Adipocyte (in vitro differentiated cells): ENCODE results near the gene LNX2.

Experiments used
- DNase-seq: peaks from one replicate; pipeline ENCODE4 v3.0.0-alpha.2; 2015; ENCODE audit warnings: low read depth
- H3K27me3 ChIP-seq: replicated peaks from 2 replicates; pipeline ENCODE4 v1.7.0; 2013; ENCODE audit warnings: mild to moderate bottlenecking, low read length, moderate library complexity; ENCODE audit not compliant: control insufficient read depth, insufficient read depth
- H3K36me3 ChIP-seq: 2 replicates; pipeline ENCODE4 v1.7.0; 2013; ENCODE audit warnings: low read length, mild to moderate bottlenecking, moderate library complexity; ENCODE audit not compliant: control insufficient read depth, insufficient read depth, severe bottlenecking
- H3K4me1 ChIP-seq: 2 replicates; pipeline ENCODE4 v1.7.0; 2013; ENCODE audit warnings: mild to moderate bottlenecking, low read length, moderate library complexity; ENCODE audit not compliant: control insufficient read depth, insufficient read depth
- H3K4me3 ChIP-seq: 2 replicates; pipeline ENCODE4 v1.7.0; 2013; ENCODE audit warnings: mild to moderate bottlenecking, low read length, moderate library complexity
- H3K9ac ChIP-seq: 2 replicates; pipeline ENCODE4 v1.7.0; 2013; ENCODE audit warnings: mild to moderate bottlenecking, low read length, moderate library complexity
- H3K9me3 ChIP-seq: 2 replicates; pipeline ENCODE4 v1.7.0; 2013; ENCODE audit warnings: mild to moderate bottlenecking, low read length, moderate library complexity; ENCODE audit not compliant: control insufficient read depth

The LNX2 gene

GRCh38 chr13:27620377-27621115 is at the start of gene LNX2:
Gene LNX2 (minus strand): TSS chr13:27620529. CDS start chr13:27581703, 38,826 bp downstream.
- Histone ChIP-seq H3K4me1 (peaks cover 39% of the 10 kb centered on the region), H3K27me3 (no peaks in the 10 kb centered on the region), H3K9ac (peak within 1 kb of the TSS; percentile 97), H3K4me3 (peak within 1 kb of the TSS; percentile 98), H3K9me3 (no peaks in the 10 kb centered on the region), H3K36me3 (no peaks in the 10 kb centered on the region)
- DNase-seq = peak; percentile 99

- Histone ChIP-seq H3K36me3 (peaks cover 19% of the 10 kb centered on the region), H3K27me3 (no peaks in the 10 kb centered on the region), H3K4me1 (peaks cover 10% of the 10 kb centered on the region), H3K4me3 (no peak overlapping the region), H3K9ac (no peak overlapping the region), H3K9me3 (no peaks in the 10 kb centered on the region)
- DNase-seq = no peak
Measured at GRCh38 chr13:27667946-27668345, 47.6 kb upstream of the LNX2 start.

- no peaks in the 10 kb centered on the region for H3K9me3 ChIP-seq
- H3K36me3 ChIP-seq = peaks cover 19% of the 10 kb centered on the region
- no peak for DNase-seq
- H3K27me3 ChIP-seq = no peaks in the 10 kb centered on the region
- H3K9ac ChIP-seq = no peak overlapping the region
- no peak overlapping the region for H3K4me3 ChIP-seq
- peaks cover 10% of the 10 kb centered on the region for H3K4me1 ChIP-seq
Measured at GRCh38 chr13:27666951-27667350, 46.6 kb upstream of the LNX2 start.

GRCh38 chr13:27665761-27666160 is 45.4 kb upstream of the LNX2 start:
- no peaks in the 10 kb centered on the region for H3K9me3 ChIP-seq
- DNase-seq = no peak
- no peaks in the 10 kb centered on the region for H3K27me3 ChIP-seq
- H3K9ac ChIP-seq = no peak overlapping the region
- H3K4me3 ChIP-seq = no peak overlapping the region
- peaks cover 19% of the 10 kb centered on the region for H3K36me3 ChIP-seq
- H3K4me1 ChIP-seq = peaks cover 10% of the 10 kb centered on the region

- DNase-seq = peak; percentile 19
- peaks cover 21% of the 10 kb centered on the region for H3K36me3 ChIP-seq
Measured at GRCh38 chr13:27665333-27665732, 45.0 kb upstream of the LNX2 start.

GRCh38 chr13:27663947-27664346 is 43.6 kb upstream of the LNX2 start:
- Histone ChIP-seq H3K4me3 (no peak overlapping the region), H3K9ac (no peak overlapping the region)
- DNase-seq = no peak

More at GRCh38 chr13:27665333-27665732, 45.0 kb upstream of the LNX2 start:
- Histone ChIP-seq H3K4me1 (peaks cover 10% of the 10 kb centered on the region), H3K9ac (no peak overlapping the region), H3K9me3 (no peaks in the 10 kb centered on the region), H3K27me3 (no peaks in the 10 kb centered on the region), H3K4me3 (no peak overlapping the region)

GRCh38 chr13:27662738-27663470 is 42.6 kb upstream of the LNX2 start:
- DNase-seq = no peak
- Histone ChIP-seq H3K4me3 (no peak overlapping the region), H3K36me3 (peaks cover 26% of the 10 kb centered on the region), H3K27me3 (no peaks in the 10 kb centered on the region), H3K9ac (no peak overlapping the region), H3K4me1 (peaks cover 17% of the 10 kb centered on the region), H3K9me3 (no peaks in the 10 kb centered on the region)

More at GRCh38 chr13:27663947-27664346, 43.6 kb upstream of the LNX2 start:
- H3K4me1 ChIP-seq = peaks cover 14% of the 10 kb centered on the region
- H3K36me3 ChIP-seq = peaks cover 26% of the 10 kb centered on the region
- no peaks in the 10 kb centered on the region for H3K9me3 ChIP-seq
- no peaks in the 10 kb centered on the region for H3K27me3 ChIP-seq

GRCh38 chr13:27661017-27661416 is 40.7 kb upstream of the LNX2 start:
- Histone ChIP-seq H3K9me3 (no peaks in the 10 kb centered on the region), H3K27me3 (no peaks in the 10 kb centered on the region), H3K4me3 (no peak overlapping the region), H3K36me3 (peaks cover 12% of the 10 kb centered on the region), H3K4me1 (peaks cover 26% of the 10 kb centered on the region), H3K9ac (no peak overlapping the region)
- DNase-seq = no peak

- DNase-seq = no peak
Measured at GRCh38 chr13:27660511-27660910, 40.2 kb upstream of the LNX2 start.

GRCh38 chr13:27659145-27659865 is 39.0 kb upstream of the LNX2 start:
- H3K36me3 ChIP-seq = peaks cover 12% of the 10 kb centered on the region
- peaks cover 36% of the 10 kb centered on the region for H3K4me1 ChIP-seq
- H3K9me3 ChIP-seq = no peaks in the 10 kb centered on the region
- H3K27me3 ChIP-seq = no peaks in the 10 kb centered on the region
- DNase-seq = no peak
- H3K4me3 ChIP-seq = no peak overlapping the region
- no peak overlapping the region for H3K9ac ChIP-seq

More at GRCh38 chr13:27660511-27660910, 40.2 kb upstream of the LNX2 start:
- Histone ChIP-seq H3K9me3 (no peaks in the 10 kb centered on the region), H3K27me3 (no peaks in the 10 kb centered on the region), H3K9ac (no peak overlapping the region), H3K4me1 (peaks cover 29% of the 10 kb centered on the region), H3K4me3 (no peak overlapping the region), H3K36me3 (peaks cover 7% of the 10 kb centered on the region)

GRCh38 chr13:27658546-27658945 is 38.2 kb upstream of the LNX2 start:
- DNase-seq = peak; percentile 52
- no peaks in the 10 kb centered on the region for H3K27me3 ChIP-seq
- H3K4me3 ChIP-seq = no peak overlapping the region
- H3K9ac ChIP-seq = no peak overlapping the region
- no peaks in the 10 kb centered on the region for H3K9me3 ChIP-seq
- peaks cover 15% of the 10 kb centered on the region for H3K36me3 ChIP-seq
- peaks cover 36% of the 10 kb centered on the region for H3K4me1 ChIP-seq
